NT2/D1 (cell line): ENCODE results near the gene CACNA1D.

ENCODE experiments used
- YY1 ChIP-seq: IDR thresholded peaks from 2 replicates; pipeline ENCODE4 v1.6.1; 2011; ENCODE audit not compliant: insufficient read length, insufficient read depth
- ZNF274 ChIP-seq: IDR thresholded peaks from 2 replicates; pipeline ENCODE4 v1.6.1; 2011; ENCODE audit warnings: mild to moderate bottlenecking, low read depth, low read length

GRCh38 chr3:53590606-53591005, 96.2 kb downstream of the CACNA1D start:
- TF ChIP-seq ZNF274, result no peak
- no peak for TF ChIP-seq YY1
